GM12864 (cell line): ENCODE results near the gene MACF1.

Experiments used
- DNase-seq: peaks from one replicate; pipeline ENCODE4 v3.0.0-alpha.2; 2011; ENCODE audit warnings: low read depth
- H3K4me3 ChIP-seq: 2 replicates; pipeline ENCODE4 v1.5.1; 2011; ENCODE audit warnings: mild to moderate bottlenecking, low read depth, low read length, control low read depth
- CTCF ChIP-seq: IDR thresholded peaks from 2 replicates; pipeline ENCODE4 v1.5.1; 2011; ENCODE audit warnings: low read depth, mild to moderate bottlenecking, moderate library complexity, low read length, control low read depth, inconsistent platforms; ENCODE audit errors: missing control alignments

MACF1 gene

GRCh38 chr1:39164256-39164655 is 40.2 kb upstream of the MACF1 start:
- TF ChIP-seq CTCF = no peak
- DNase-seq = no peak
- H3K4me3 ChIP-seq = no peak overlapping the region

GRCh38 chr1:39165049-39165448 is 39.4 kb upstream of the MACF1 start:
- no peak for TF ChIP-seq CTCF
- no peak overlapping the region for H3K4me3 ChIP-seq
- no peak for DNase-seq

- DNase-seq = no peak
- TF ChIP-seq CTCF = no peak
- no peak overlapping the region for H3K4me3 ChIP-seq
Measured at GRCh38 chr1:39165488-39165887, 39.0 kb upstream of the MACF1 start.

- no peak for TF ChIP-seq CTCF
- DNase-seq = no peak
- H3K4me3 ChIP-seq = no peak overlapping the region
Measured at GRCh38 chr1:39167632-39168209, 36.8 kb upstream of the MACF1 start.

- DNase-seq = no peak
- H3K4me3 ChIP-seq = no peak overlapping the region
- no peak for TF ChIP-seq CTCF
Measured at GRCh38 chr1:39168301-39169080, 36.0 kb upstream of the MACF1 start.

GRCh38 chr1:39170731-39171667 is 33.5 kb upstream of the MACF1 start:
- no peak overlapping the region for H3K4me3 ChIP-seq
- DNase-seq = no peak
- no peak for TF ChIP-seq CTCF
